ENCODE measurements around the gene MRGPRX2. TPM values are rescaled to one million over a fixed set of nuclear protein-coding genes. Genes with fewer than 3 reads are reported as not detected.

MRGPRX2 gene
- total RNA-seq = not detected in 2 replicates

- TF ChIP-seq CTCF (conservative IDR thresholded peaks at IDR 0.05; ENCODE audit: low read depth, low read length) = no peak
- DNase-seq (ENCODE audit: low read depth) = no peak
- no peak within 1 kb of the TSS for H3K4me3 ChIP-seq (ENCODE audit: low read depth, low read length)
These were observed at the start of gene MRGPRX2 for GRCh38 chr11:19060629-19061028. Gene MRGPRX2, minus strand, starts transcription at chr11:19060717. Its CDS starts 4,315 bp downstream, at chr11:19056402.

GRCh38 chr11:19110295-19110694 lies 49.8 kb upstream of the MRGPRX2 start:
- no peak for DNase-seq (ENCODE audit: low read depth)
- TF ChIP-seq CTCF (conservative IDR thresholded peaks at IDR 0.05; ENCODE audit: low read depth, low read length) = peak; percentile 13
- H3K4me3 ChIP-seq (ENCODE audit: low read depth, low read length) = no peak overlapping the region

- TF ChIP-seq CTCF (conservative IDR thresholded peaks at IDR 0.05; ENCODE audit: low read depth, low read length) = no peak
- H3K4me3 ChIP-seq (ENCODE audit: low read depth, low read length) = no peak overlapping the region
- no peak for DNase-seq (ENCODE audit: low read depth)
These were observed 46.6 kb upstream of the MRGPRX2 start for GRCh38 chr11:19107125-19107524.

GRCh38 chr11:19105011-19105410 lies 44.5 kb upstream of the MRGPRX2 start:
- no peak overlapping the region for H3K4me3 ChIP-seq (ENCODE audit: low read depth, low read length)
- DNase-seq (ENCODE audit: low read depth) = no peak
- no peak for TF ChIP-seq CTCF (conservative IDR thresholded peaks at IDR 0.05; ENCODE audit: low read depth, low read length)

- H3K4me3 ChIP-seq (ENCODE audit: low read depth, low read length) = no peak overlapping the region
- no peak for TF ChIP-seq CTCF (conservative IDR thresholded peaks at IDR 0.05; ENCODE audit: low read depth, low read length)
- no peak for DNase-seq (ENCODE audit: low read depth)
These were observed 42.0 kb upstream of the MRGPRX2 start for GRCh38 chr11:19102521-19102900.

- H3K4me3 ChIP-seq (ENCODE audit: low read depth, low read length) = no peak overlapping the region
- DNase-seq (ENCODE audit: low read depth) = no peak
- no peak for TF ChIP-seq CTCF (conservative IDR thresholded peaks at IDR 0.05; ENCODE audit: low read depth, low read length)
These were observed 41.4 kb upstream of the MRGPRX2 start for GRCh38 chr11:19101796-19102520.

- no peak for DNase-seq (ENCODE audit: low read depth)
- no peak for TF ChIP-seq CTCF (conservative IDR thresholded peaks at IDR 0.05; ENCODE audit: low read depth, low read length)
- no peak overlapping the region for H3K4me3 ChIP-seq (ENCODE audit: low read depth, low read length)
These were observed 40.4 kb upstream of the MRGPRX2 start for GRCh38 chr11:19100885-19101284.
